ENCODE data around the gene DPPA4. TPM values are rescaled to one million over a fixed set of nuclear protein-coding genes. Genes with fewer than 3 reads are reported as not detected.

The DPPA4 gene
- total RNA-seq, 1 experiment from 2014 or later: 774 TPM

- Mint-ChIP-seq H3K4me1 (peaks cover 8% of the 10 kb centered on the region), H3K36me3 (peaks cover 21% of the 10 kb centered on the region), H3K27ac (no peak overlapping the region), H3K27me3 (ENCODE audit: low read depth) (no peaks in the 10 kb centered on the region; the same call in 1 of the 2 replicates), H3K9me3 (peaks cover 5% of the 10 kb centered on the region), H3K4me3 (no peak overlapping the region)
- TF ChIP-seq IRF2 (CRISPR knock-in tag; IDR thresholded peaks at IDR 0.05; ENCODE audit: borderline replicate concordance, low read depth): no peak
- TF ChIP-seq ATF2 (CRISPR knock-in tag; IDR thresholded peaks at IDR 0.05; ENCODE audit: borderline replicate concordance, low read depth): no peak
- TF ChIP-seq MXD4 (CRISPR knock-in tag; IDR thresholded peaks at IDR 0.05; ENCODE audit: borderline replicate concordance): no peak
- TF ChIP-seq FOXJ3 (CRISPR knock-in tag; IDR thresholded peaks at IDR 0.05; ENCODE audit: borderline replicate concordance): no peak
- TF ChIP-seq EMX1 (CRISPR knock-in tag; IDR thresholded peaks at IDR 0.05): no peak
- no peak for TF ChIP-seq CBFB (CRISPR knock-in tag; IDR thresholded peaks at IDR 0.05; ENCODE audit: low read depth)
- no peak for TF ChIP-seq NR2C2 (CRISPR knock-in tag; IDR thresholded peaks at IDR 0.05)
- no peak for TF ChIP-seq FOXP1 (CRISPR knock-in tag; IDR thresholded peaks at IDR 0.05; ENCODE audit: borderline replicate concordance)
- TF ChIP-seq SMAD3 (CRISPR knock-in tag; IDR thresholded peaks at IDR 0.05; ENCODE audit: borderline replicate concordance): no peak
- TF ChIP-seq ELF4 (CRISPR knock-in tag; IDR thresholded peaks at IDR 0.05; ENCODE audit: low read depth): no peak
- no peak for TF ChIP-seq ERG (CRISPR knock-in tag; IDR thresholded peaks at IDR 0.05)
- TF ChIP-seq ARID4B (CRISPR knock-in tag; IDR thresholded peaks at IDR 0.05; ENCODE audit: borderline replicate concordance): no peak
- no peak for TF ChIP-seq E2F1 (CRISPR knock-in tag; IDR thresholded peaks at IDR 0.05)
- TF ChIP-seq ZNF532 (CRISPR knock-in tag; IDR thresholded peaks at IDR 0.05; ENCODE audit: borderline replicate concordance): no peak
- DNase-seq (ENCODE audit: low spot score): no peak
- ChIA-PET CTCF (no interaction called here), POLR2A (no interaction called here)
- ATAC-seq: no peak
These were observed 36.6 kb upstream of the DPPA4 start for GRCh38 chr3:109373933-109374332.
